Progenitor cell of endocrine pancreas (in vitro differentiated cells): ENCODE measurements around the gene DNER. TPM values are rescaled to one million over a fixed set of nuclear protein-coding genes. Genes with fewer than 3 reads are reported as not detected.

Experiments
- DNase-seq: peaks from one replicate; pipeline ENCODE4 v3.0.0; 2021; ENCODE audit warnings: low spot score; ENCODE audit not compliant: unreplicated experiment
- H3K27ac Mint-ChIP-seq: 2 replicates; pipeline ENCODE4 v1.8.0; 2021; ENCODE audit warnings: mild to moderate bottlenecking, moderate library complexity, mixed read lengths
- H3K27me3 Mint-ChIP-seq: 2 replicates; pipeline ENCODE4 v1.8.0; 2021; ENCODE audit warnings: mixed read lengths
- H3K36me3 Mint-ChIP-seq: 2 replicates; pipeline ENCODE4 v1.8.0; 2022; ENCODE audit warnings: mixed read lengths; ENCODE audit not compliant: insufficient read depth
- H3K4me1 Mint-ChIP-seq: 2 replicates; pipeline ENCODE4 v1.8.0; 2021; ENCODE audit warnings: low read depth, mixed read lengths
- H3K4me3 Mint-ChIP-seq: 2 replicates; pipeline ENCODE4 v1.8.0; 2021; ENCODE audit warnings: low read depth, mild to moderate bottlenecking, moderate library complexity, mixed read lengths
- H3K9me3 Mint-ChIP-seq: 2 replicates; pipeline ENCODE4 v1.8.0; 2021; ENCODE audit warnings: low read depth, mixed read lengths
- total RNA-seq: library from RNA; stranded (reverse); gene quantifications from 2 replicates; pipeline ENCODE4 v1.2.1, GENCODE V29; 2021
- TF ChIP-seq, protein P1 (sequence below): fragments of 200-600 bp; sonication (generic); IDR thresholded peaks from one replicate; pipeline ENCODE4 v1.5.0; 2021; ENCODE audit warnings: antibody characterized with exemption, mild to moderate bottlenecking; ENCODE audit not compliant: unreplicated experiment

The DNER gene
- total RNA-seq, 1 donor from 2014 or later: 0.91 TPM

DNA sequence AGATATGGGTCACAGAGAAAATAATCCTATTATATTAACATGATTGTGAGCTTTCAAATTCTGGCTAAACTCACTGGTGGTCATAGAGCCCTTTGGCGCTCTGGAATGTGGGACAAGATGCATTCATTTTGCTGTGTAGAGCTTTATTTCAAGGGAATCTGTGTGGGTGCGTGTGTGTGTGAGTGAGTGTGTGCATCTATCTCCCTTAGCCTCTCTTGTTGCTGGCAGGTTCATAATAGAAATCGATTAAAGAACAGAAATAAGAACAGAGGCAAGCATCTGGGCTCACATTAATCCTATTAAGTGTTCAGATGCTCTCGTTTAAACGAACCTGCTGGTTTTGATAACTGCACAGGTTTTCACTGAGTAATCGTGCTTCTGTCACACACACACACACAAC, 287.9 kb downstream of the DNER start:
- no peaks in the 10 kb centered on the region for H3K36me3 Mint-ChIP-seq
- TF ChIP-seq, protein P1, sequence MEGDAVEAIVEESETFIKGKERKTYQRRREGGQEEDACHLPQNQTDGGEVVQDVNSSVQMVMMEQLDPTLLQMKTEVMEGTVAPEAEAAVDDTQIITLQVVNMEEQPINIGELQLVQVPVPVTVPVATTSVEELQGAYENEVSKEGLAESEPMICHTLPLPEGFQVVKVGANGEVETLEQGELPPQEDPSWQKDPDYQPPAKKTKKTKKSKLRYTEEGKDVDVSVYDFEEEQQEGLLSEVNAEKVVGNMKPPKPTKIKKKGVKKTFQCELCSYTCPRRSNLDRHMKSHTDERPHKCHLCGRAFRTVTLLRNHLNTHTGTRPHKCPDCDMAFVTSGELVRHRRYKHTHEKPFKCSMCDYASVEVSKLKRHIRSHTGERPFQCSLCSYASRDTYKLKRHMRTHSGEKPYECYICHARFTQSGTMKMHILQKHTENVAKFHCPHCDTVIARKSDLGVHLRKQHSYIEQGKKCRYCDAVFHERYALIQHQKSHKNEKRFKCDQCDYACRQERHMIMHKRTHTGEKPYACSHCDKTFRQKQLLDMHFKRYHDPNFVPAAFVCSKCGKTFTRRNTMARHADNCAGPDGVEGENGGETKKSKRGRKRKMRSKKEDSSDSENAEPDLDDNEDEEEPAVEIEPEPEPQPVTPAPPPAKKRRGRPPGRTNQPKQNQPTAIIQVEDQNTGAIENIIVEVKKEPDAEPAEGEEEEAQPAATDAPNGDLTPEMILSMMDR: no peak
- no peak overlapping the region for H3K4me3 Mint-ChIP-seq
- no peaks in the 10 kb centered on the region for H3K4me1 Mint-ChIP-seq
- H3K27me3 Mint-ChIP-seq: no peaks in the 10 kb centered on the region
- H3K27ac Mint-ChIP-seq: no peak overlapping the region
- no peak for DNase-seq
- peaks cover 4% of the 10 kb centered on the region for H3K9me3 Mint-ChIP-seq

DNA sequence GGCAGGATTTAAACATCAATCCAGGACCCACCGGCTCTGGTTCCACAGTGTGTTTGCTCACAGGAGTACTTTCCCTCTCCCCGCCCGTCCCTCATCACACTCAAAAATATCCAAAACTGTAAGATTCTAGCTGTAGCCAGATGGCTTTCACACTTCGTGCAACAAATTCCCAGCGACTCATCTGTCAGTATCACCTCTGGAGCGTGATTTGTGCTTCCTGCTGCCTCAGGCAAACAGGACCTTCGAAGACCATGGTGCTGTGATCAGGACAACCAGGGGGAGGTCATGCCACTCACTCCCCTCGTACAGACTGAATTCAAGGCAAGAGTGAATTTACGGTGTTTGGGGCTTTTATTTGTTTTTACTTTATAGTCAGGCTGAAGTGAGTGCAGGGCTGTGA, 288.8 kb downstream of the DNER start:
- H3K27me3 Mint-ChIP-seq: no peaks in the 10 kb centered on the region
- no peak overlapping the region for H3K27ac Mint-ChIP-seq
- peaks cover 4% of the 10 kb centered on the region for H3K9me3 Mint-ChIP-seq
- H3K4me3 Mint-ChIP-seq: no peak overlapping the region
- no peaks in the 10 kb centered on the region for H3K4me1 Mint-ChIP-seq
- H3K36me3 Mint-ChIP-seq: no peaks in the 10 kb centered on the region
- TF ChIP-seq, protein P1: no peak
- no peak for DNase-seq

GRCh38 chr2:229422063-229422462, 292.3 kb downstream of the DNER start:
- Mint-ChIP-seq H3K4me1 (no peaks in the 10 kb centered on the region), H3K9me3 (peaks cover 4% of the 10 kb centered on the region), H3K4me3 (no peak overlapping the region), H3K27ac (no peak overlapping the region), H3K27me3 (no peaks in the 10 kb centered on the region), H3K36me3 (no peaks in the 10 kb centered on the region)
- DNase-seq: no peak
- TF ChIP-seq, protein P1: no peak

- TF ChIP-seq, protein P1: no peak
- Mint-ChIP-seq H3K4me1 (no peaks in the 10 kb centered on the region), H3K27ac (no peak overlapping the region), H3K4me3 (no peak overlapping the region), H3K9me3 (peaks cover 4% of the 10 kb centered on the region), H3K27me3 (no peaks in the 10 kb centered on the region), H3K36me3 (no peaks in the 10 kb centered on the region)
- no peak for DNase-seq
These were observed 295.2 kb downstream of the DNER start for GRCh38 chr2:229419158-229419557.

DNA sequence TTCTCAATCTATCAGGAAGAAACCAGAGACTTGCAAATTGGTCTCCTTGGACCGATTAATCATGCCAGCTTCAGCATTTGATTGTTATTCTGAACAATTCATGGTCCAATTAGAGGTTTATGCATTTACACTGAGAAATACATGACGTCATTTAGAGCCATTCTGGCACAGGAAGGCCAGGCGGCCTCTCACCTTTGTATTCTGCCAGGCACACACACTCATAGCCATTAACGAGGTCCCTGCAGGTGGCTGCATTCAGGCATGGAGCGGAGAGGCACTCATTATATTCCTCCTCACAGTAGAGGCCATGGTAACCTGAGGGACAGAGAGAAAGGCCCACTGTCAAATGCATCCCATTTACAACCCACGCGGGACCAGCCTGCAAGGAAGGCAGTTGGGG, 296.4 kb downstream of the DNER start:
- Mint-ChIP-seq H3K27ac (no peak overlapping the region), H3K4me3 (no peak overlapping the region), H3K9me3 (peaks cover 4% of the 10 kb centered on the region), H3K27me3 (no peaks in the 10 kb centered on the region), H3K4me1 (no peaks in the 10 kb centered on the region), H3K36me3 (no peaks in the 10 kb centered on the region)
- no peak for DNase-seq
- TF ChIP-seq, protein P1: no peak

- Mint-ChIP-seq H3K36me3 (no peaks in the 10 kb centered on the region), H3K4me3 (no peak overlapping the region), H3K27me3 (no peaks in the 10 kb centered on the region), H3K4me1 (no peaks in the 10 kb centered on the region), H3K27ac (no peak overlapping the region), H3K9me3 (no peaks in the 10 kb centered on the region)
- DNase-seq: no peak
- TF ChIP-seq, protein P1: no peak
These were observed 297.2 kb downstream of the DNER start for GRCh38 chr2:229417176-229417575.
